Central memory CD8-positive, alpha-beta T cell (primary cell): ENCODE results near the gene UBASH3B.
"Not testable (repeated sequence)": the region's sequence is repeated elsewhere in the genome, so short reads cannot be mapped to it uniquely, and the experiment has no call there.

Experiments
- ATAC-seq: fragments of 150-1000 bp; cut with Tn5 transposase; replicated peaks from 2 replicates; pipeline ENCODE4 v1.10.0; 2022; ENCODE audit warnings: mild to moderate bottlenecking, moderate FRiP score, moderate number of reproducible peaks; ENCODE audit not compliant: poor library complexity, severe bottlenecking; ENCODE audit errors: extremely low read depth
- DNase-seq, 2 donors: peaks; one replicate each; pipeline ENCODE4 v3.0.0; 2021; ENCODE audit warnings: low spot score in 2 of 2
- H3K27ac Mint-ChIP-seq: one replicate; pipeline ENCODE4 v1.8.0; 2022; ENCODE audit warnings: low read depth, mild to moderate bottlenecking, moderate library complexity, mixed read lengths
- H3K27me3 Mint-ChIP-seq: one replicate; pipeline ENCODE4 v1.8.0; 2022; ENCODE audit warnings: mixed read lengths
- H3K36me3 Mint-ChIP-seq: one replicate; pipeline ENCODE4 v1.8.0; 2022; ENCODE audit warnings: mild to moderate bottlenecking, moderate library complexity, mixed read lengths; ENCODE audit not compliant: insufficient read depth
- H3K4me1 Mint-ChIP-seq: one replicate; pipeline ENCODE4 v1.8.0; 2022; ENCODE audit warnings: mixed read lengths
- H3K4me3 Mint-ChIP-seq: one replicate; pipeline ENCODE4 v1.8.0; 2022; ENCODE audit warnings: mild to moderate bottlenecking, moderate library complexity, mixed read lengths
- H3K9me3 Mint-ChIP-seq: one replicate; pipeline ENCODE4 v1.8.0; 2022; ENCODE audit warnings: mixed read lengths

Gene UBASH3B, protein sequence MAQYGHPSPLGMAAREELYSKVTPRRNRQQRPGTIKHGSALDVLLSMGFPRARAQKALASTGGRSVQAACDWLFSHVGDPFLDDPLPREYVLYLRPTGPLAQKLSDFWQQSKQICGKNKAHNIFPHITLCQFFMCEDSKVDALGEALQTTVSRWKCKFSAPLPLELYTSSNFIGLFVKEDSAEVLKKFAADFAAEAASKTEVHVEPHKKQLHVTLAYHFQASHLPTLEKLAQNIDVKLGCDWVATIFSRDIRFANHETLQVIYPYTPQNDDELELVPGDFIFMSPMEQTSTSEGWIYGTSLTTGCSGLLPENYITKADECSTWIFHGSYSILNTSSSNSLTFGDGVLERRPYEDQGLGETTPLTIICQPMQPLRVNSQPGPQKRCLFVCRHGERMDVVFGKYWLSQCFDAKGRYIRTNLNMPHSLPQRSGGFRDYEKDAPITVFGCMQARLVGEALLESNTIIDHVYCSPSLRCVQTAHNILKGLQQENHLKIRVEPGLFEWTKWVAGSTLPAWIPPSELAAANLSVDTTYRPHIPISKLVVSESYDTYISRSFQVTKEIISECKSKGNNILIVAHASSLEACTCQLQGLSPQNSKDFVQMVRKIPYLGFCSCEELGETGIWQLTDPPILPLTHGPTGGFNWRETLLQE

GRCh38 chr11:122655527-122656072 is at the start of gene UBASH3B:
UBASH3B (plus strand) TSS chr11:122655722; CDS start chr11:122656050, 328 bp downstream.
- no peaks in the 10 kb centered on the region for H3K9me3 Mint-ChIP-seq
- H3K36me3 Mint-ChIP-seq: peaks cover 5% of the 10 kb centered on the region
- H3K4me1 Mint-ChIP-seq: peaks cover 39% of the 10 kb centered on the region
- no peaks in the 10 kb centered on the region for H3K27me3 Mint-ChIP-seq
- peak; percentile 75 for ATAC-seq
- peak; percentile 31 to 32 for DNase-seq
- peak within 1 kb of the TSS; percentile 88 for H3K27ac Mint-ChIP-seq
- H3K4me3 Mint-ChIP-seq: peak within 1 kb of the TSS; percentile 90

- H3K27ac Mint-ChIP-seq, H3K9me3 Mint-ChIP-seq, ATAC-seq, H3K4me1 Mint-ChIP-seq, H3K36me3 Mint-ChIP-seq, DNase-seq, H3K4me3 Mint-ChIP-seq: not testable (repeated sequence)
- H3K27me3 Mint-ChIP-seq: peaks cover 14% of the 10 kb centered on the region
Observed at GRCh38 chr11:122607162-122607561, 48.4 kb upstream of the UBASH3B start.

- ATAC-seq (no peak), DNase-seq (no peak)
- no peaks in the 10 kb centered on the region for H3K27me3 Mint-ChIP-seq
- no peaks in the 10 kb centered on the region for H3K9me3 Mint-ChIP-seq
- H3K36me3 Mint-ChIP-seq: no peaks in the 10 kb centered on the region
- no peak overlapping the region for H3K4me3 Mint-ChIP-seq
- no peaks in the 10 kb centered on the region for H3K4me1 Mint-ChIP-seq
- no peak overlapping the region for H3K27ac Mint-ChIP-seq
Observed at GRCh38 chr11:122612123-122612824, 43.2 kb upstream of the UBASH3B start.

DNA sequence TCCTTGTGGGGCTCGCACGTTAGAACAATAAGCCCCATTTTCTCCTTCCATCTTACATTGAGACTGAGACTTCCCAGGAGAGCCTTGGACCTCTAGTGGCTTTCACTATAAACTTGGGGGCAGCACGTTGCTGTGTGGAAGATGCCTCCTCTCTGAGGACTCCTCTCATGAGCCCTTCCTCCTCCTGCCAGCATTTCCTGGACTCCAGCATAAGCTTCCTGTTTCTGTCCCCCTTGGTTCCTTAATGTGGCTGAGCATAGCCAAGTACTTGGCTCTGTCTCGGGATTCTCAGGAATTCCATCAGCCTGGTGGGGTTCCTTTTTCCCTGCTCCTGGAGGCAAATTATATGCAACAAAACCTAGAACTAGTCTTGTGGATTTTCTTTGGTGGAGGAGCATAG is 38.8 kb upstream of the UBASH3B start:
- DNase-seq (no peak), ATAC-seq (no peak)
- Mint-ChIP-seq H3K27ac (no peak overlapping the region), H3K4me3 (no peak overlapping the region), H3K9me3 (no peaks in the 10 kb centered on the region), H3K36me3 (no peaks in the 10 kb centered on the region), H3K4me1 (no peaks in the 10 kb centered on the region), H3K27me3 (peaks cover 2% of the 10 kb centered on the region)

GRCh38 chr11:122617297-122617696 is 38.2 kb upstream of the UBASH3B start:
- Mint-ChIP-seq H3K4me1 (no peaks in the 10 kb centered on the region), H3K27ac (no peak overlapping the region), H3K9me3 (no peaks in the 10 kb centered on the region), H3K4me3 (no peak overlapping the region), H3K27me3 (peaks cover 8% of the 10 kb centered on the region), H3K36me3 (no peaks in the 10 kb centered on the region)
- ATAC-seq (no peak), DNase-seq (no peak)

- Mint-ChIP-seq H3K4me3 (no peak overlapping the region), H3K9me3 (no peaks in the 10 kb centered on the region), H3K36me3 (no peaks in the 10 kb centered on the region), H3K27me3 (peaks cover 9% of the 10 kb centered on the region), H3K4me1 (no peaks in the 10 kb centered on the region), H3K27ac (no peak overlapping the region)
- no peak for DNase-seq
- no peak for ATAC-seq
Observed at GRCh38 chr11:122617926-122618325, 37.6 kb upstream of the UBASH3B start.

GRCh38 chr11:122618927-122619326 is 36.6 kb upstream of the UBASH3B start:
- Mint-ChIP-seq H3K27ac (no peak overlapping the region), H3K4me3 (no peak overlapping the region), H3K4me1 (no peaks in the 10 kb centered on the region), H3K36me3 (no peaks in the 10 kb centered on the region), H3K9me3 (no peaks in the 10 kb centered on the region), H3K27me3 (peaks cover 9% of the 10 kb centered on the region)
- DNase-seq: no peak
- ATAC-seq: no peak

DNA sequence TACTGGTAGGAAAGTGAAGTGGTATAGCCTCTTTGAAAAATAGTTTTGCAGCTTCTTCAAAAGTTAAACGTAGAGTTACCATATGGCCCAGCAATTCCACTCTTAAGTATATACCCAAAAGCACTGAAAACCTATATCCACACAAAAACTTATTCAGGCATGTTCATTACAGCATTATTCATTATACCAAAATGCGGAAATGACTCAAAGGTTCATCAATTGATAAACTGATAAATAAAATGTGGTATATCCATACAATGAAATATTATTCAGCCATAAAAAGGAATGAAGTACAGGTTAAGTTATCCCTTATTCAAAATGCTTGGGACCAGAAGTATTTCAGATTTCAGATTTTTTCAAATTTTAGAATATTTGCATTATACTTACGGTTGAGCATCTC is 35.8 kb upstream of the UBASH3B start:
- H3K36me3 Mint-ChIP-seq: no peaks in the 10 kb centered on the region
- no peak for ATAC-seq
- H3K4me1 Mint-ChIP-seq: no peaks in the 10 kb centered on the region
- no peaks in the 10 kb centered on the region for H3K9me3 Mint-ChIP-seq
- no peak overlapping the region for H3K27ac Mint-ChIP-seq
- H3K4me3 Mint-ChIP-seq: no peak overlapping the region
- DNase-seq: no peak
- H3K27me3 Mint-ChIP-seq: peaks cover 9% of the 10 kb centered on the region

GRCh38 chr11:122625501-122625900 is 30.0 kb upstream of the UBASH3B start:
- not testable (repeated sequence) for H3K27me3 Mint-ChIP-seq, H3K36me3 Mint-ChIP-seq, H3K4me3 Mint-ChIP-seq, H3K9me3 Mint-ChIP-seq, H3K27ac Mint-ChIP-seq, ATAC-seq, DNase-seq, H3K4me1 Mint-ChIP-seq

DNA sequence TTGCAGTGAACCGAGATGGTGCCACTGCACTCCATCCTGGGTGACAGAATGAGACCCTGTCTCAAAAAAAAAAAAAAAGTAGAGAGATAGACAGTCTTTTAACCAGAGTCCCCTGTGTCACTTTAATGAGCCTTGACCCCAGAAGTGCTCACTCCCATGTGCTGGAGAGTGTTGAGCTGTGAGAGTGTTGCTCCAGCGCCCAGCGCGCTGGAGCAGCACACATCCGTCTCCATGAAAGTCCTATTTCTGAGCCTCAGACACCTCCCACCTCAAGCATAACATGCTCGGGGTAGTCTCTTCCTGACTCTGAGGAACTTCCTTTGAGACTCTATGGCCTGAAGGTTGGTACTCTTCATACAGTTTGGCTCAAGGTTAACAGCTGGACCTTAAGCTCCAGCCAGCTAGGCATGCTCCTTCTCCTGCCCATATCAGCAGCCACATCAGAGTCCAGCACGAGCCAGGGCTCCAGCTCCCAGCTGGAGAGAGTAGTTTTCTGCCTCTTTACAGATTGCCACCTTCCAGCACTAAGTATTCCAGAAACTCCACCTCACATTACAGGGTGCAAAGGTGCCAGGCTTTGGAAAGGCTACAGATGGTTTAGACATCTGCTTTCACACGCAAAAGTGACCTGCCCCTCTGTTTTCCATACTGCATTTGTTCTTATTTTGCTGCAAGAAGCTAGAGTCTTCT is 29.4 kb upstream of the UBASH3B start:
- ATAC-seq: no peak
- H3K27ac Mint-ChIP-seq: no peak overlapping the region
- H3K27me3 Mint-ChIP-seq: peaks cover 9% of the 10 kb centered on the region
- H3K4me1 Mint-ChIP-seq: no peaks in the 10 kb centered on the region
- no peak for DNase-seq
- no peaks in the 10 kb centered on the region for H3K36me3 Mint-ChIP-seq
- no peaks in the 10 kb centered on the region for H3K9me3 Mint-ChIP-seq
- no peak overlapping the region for H3K4me3 Mint-ChIP-seq

GRCh38 chr11:122627745-122628144 is 27.8 kb upstream of the UBASH3B start:
- DNase-seq: no peak
- Mint-ChIP-seq H3K27me3 (no peaks in the 10 kb centered on the region), H3K36me3 (no peaks in the 10 kb centered on the region), H3K9me3 (no peaks in the 10 kb centered on the region), H3K4me3 (no peak overlapping the region), H3K4me1 (no peaks in the 10 kb centered on the region), H3K27ac (no peak overlapping the region)
- ATAC-seq: no peak
